H9 (cell line): Measurements from ENCODE around the gene TBL3. TPM values are rescaled to one million over a fixed set of nuclear protein-coding genes. Genes with fewer than 3 reads are reported as not detected.

Experiments
- DNase-seq: peaks from one replicate; pipeline ENCODE4 v3.0.0-alpha.2; 2017
- H2AFZ ChIP-seq: one replicate; pipeline ENCODE4 v1.6.1; 2013; ENCODE audit warnings: mild to moderate bottlenecking, low read length, control low read depth, moderate library complexity
- H2AK5ac ChIP-seq: 2 replicates; pipeline ENCODE4 v1.6.1; 2013; ENCODE audit warnings: low read length, control low read depth, mixed read lengths; ENCODE audit not compliant: insufficient read length
- H2BK120ac ChIP-seq: one replicate; pipeline ENCODE4 v1.6.1; 2013; ENCODE audit warnings: low read depth, mild to moderate bottlenecking, low read length, control low read depth, inconsistent platforms; ENCODE audit not compliant: poor library complexity, severe bottlenecking
- H2BK12ac ChIP-seq: 2 replicates; pipeline ENCODE4 v1.6.1; 2013; ENCODE audit warnings: low read length, control low read depth, mixed read lengths, low read depth; ENCODE audit not compliant: insufficient read length
- H2BK15ac ChIP-seq: 2 replicates; pipeline ENCODE4 v1.6.1; 2013; ENCODE audit warnings: low read depth, low read length, control low read depth
- H2BK20ac ChIP-seq: one replicate; pipeline ENCODE4 v1.6.1; 2013; ENCODE audit warnings: low read depth, mild to moderate bottlenecking, low read length, control low read depth, inconsistent platforms; ENCODE audit not compliant: poor library complexity, severe bottlenecking
- H2BK5ac ChIP-seq: 2 replicates; pipeline ENCODE4 v1.6.1; 2013; ENCODE audit warnings: low read length, control low read depth, mixed read lengths; ENCODE audit not compliant: insufficient read length
- H3K14ac ChIP-seq: 2 replicates; pipeline ENCODE4 v1.6.1; 2013; ENCODE audit warnings: low read length, control low read depth; ENCODE audit not compliant: insufficient read depth
- H3K18ac ChIP-seq: 2 replicates; pipeline ENCODE4 v1.6.1; 2013; ENCODE audit warnings: low read depth, mild to moderate bottlenecking, mixed read lengths, low read length, control low read depth; ENCODE audit not compliant: insufficient read length
- H3K23ac ChIP-seq: 2 replicates; pipeline ENCODE4 v1.6.1; 2013; ENCODE audit warnings: low read length, control low read depth, mixed read lengths, low read depth; ENCODE audit not compliant: insufficient read length
- H3K23me2 ChIP-seq: 2 replicates; pipeline ENCODE4 v1.6.1; 2013; ENCODE audit warnings: low read depth, mild to moderate bottlenecking, mixed read lengths, low read length, control low read depth; ENCODE audit not compliant: insufficient read length, poor library complexity, severe bottlenecking
- H3K27ac ChIP-seq: 2 replicates; pipeline ENCODE4 v1.5.1; 2013; ENCODE audit warnings: low read length, control low read depth, mixed read lengths, low read depth; ENCODE audit not compliant: insufficient read length
- H3K27me3 ChIP-seq: 2 replicates; pipeline ENCODE4 v1.6.1; 2013; ENCODE audit warnings: low read length, control low read depth, inconsistent platforms; ENCODE audit not compliant: insufficient read depth
- H3K4ac ChIP-seq: 2 replicates; pipeline ENCODE4 v1.6.1; 2013; ENCODE audit warnings: low read depth, mild to moderate bottlenecking, control low read depth, inconsistent platforms, low read length, moderate library complexity
- H3K4me1 ChIP-seq: 2 replicates; pipeline ENCODE4 v1.6.1; 2013; ENCODE audit warnings: low read length, control low read depth, inconsistent platforms; ENCODE audit not compliant: insufficient read depth
- H3K4me2 ChIP-seq: 2 replicates; pipeline ENCODE4 v1.6.1; 2013; ENCODE audit warnings: low read length, control low read depth, mixed read lengths; ENCODE audit not compliant: insufficient read length, insufficient read depth
- H3K56ac ChIP-seq: 2 replicates; pipeline ENCODE4 v1.6.1; 2013; ENCODE audit warnings: low read depth, mild to moderate bottlenecking, mixed read lengths, low read length, control low read depth; ENCODE audit not compliant: insufficient read length
- H3K79me1 ChIP-seq: 2 replicates; pipeline ENCODE4 v1.6.1; 2013; ENCODE audit warnings: low read depth, mild to moderate bottlenecking, moderate library complexity, low read length, control low read depth, inconsistent platforms; ENCODE audit not compliant: insufficient read depth, poor library complexity, severe bottlenecking
- H3K79me2 ChIP-seq: 2 replicates; pipeline ENCODE4 v1.6.1; 2013; ENCODE audit warnings: low read length, control low read depth, inconsistent platforms; ENCODE audit not compliant: insufficient read depth
- H3K9ac ChIP-seq: 2 replicates; pipeline ENCODE4 v1.6.1; 2013; ENCODE audit warnings: low read length, control low read depth, mixed read lengths; ENCODE audit not compliant: insufficient read length; ENCODE audit errors: extremely low read depth
- H3K9me3 ChIP-seq: one replicate; pipeline ENCODE4 v1.6.1; 2013; ENCODE audit warnings: low read depth, low read length, inconsistent platforms; ENCODE audit not compliant: control insufficient read depth
- H3T11ph ChIP-seq: one replicate; pipeline ENCODE4 v1.6.1; 2013; ENCODE audit warnings: mild to moderate bottlenecking, low read length, control low read depth, inconsistent platforms
- H4K20me1 ChIP-seq: one replicate; pipeline ENCODE4 v1.6.1; 2013; ENCODE audit not compliant: control insufficient read depth, insufficient read length, insufficient read depth
- H4K5ac ChIP-seq: 2 replicates; pipeline ENCODE4 v1.6.1; 2013; ENCODE audit warnings: low read depth, mild to moderate bottlenecking, mixed read lengths, low read length, control low read depth; ENCODE audit not compliant: insufficient read length
- H4K8ac ChIP-seq: replicated peaks from 2 replicates; pipeline ENCODE4 v1.6.1; 2013; ENCODE audit warnings: low read length, control low read depth, mixed read lengths, low read depth; ENCODE audit not compliant: insufficient read length
- H4K91ac ChIP-seq: 2 replicates; pipeline ENCODE4 v1.6.1; 2013; ENCODE audit warnings: low read depth, mild to moderate bottlenecking, moderate library complexity, mixed read lengths, low read length, control low read depth; ENCODE audit not compliant: insufficient read length
- H3K27ac Mint-ChIP-seq, 3 experiments: 2 replicates in 2 of 3; 3 replicates in 1 of 3; pipeline ENCODE4 v1.8.0; 2020 to 2021; ENCODE audit warnings: mixed read lengths in 3 of 3, mild to moderate bottlenecking in 1 of 3, moderate library complexity in 1 of 3
- H3K27me3 Mint-ChIP-seq: 2 replicates; pipeline ENCODE4 v1.8.0; 2021; ENCODE audit warnings: low read depth, mild to moderate bottlenecking, moderate library complexity, mixed read lengths
- H3K36me3 Mint-ChIP-seq, 3 experiments: 2 replicates in 2 of 3; 3 replicates in 1 of 3; pipeline ENCODE4 v1.8.0; 2020 to 2021; ENCODE audit warnings: low read depth in 3 of 3, mixed read lengths in 3 of 3; ENCODE audit not compliant: insufficient read depth in 1 of 3
- H3K4me1 Mint-ChIP-seq, 2 experiments: 2 replicates each; pipeline ENCODE4 v1.8.0; 2020; ENCODE audit warnings: mixed read lengths in 2 of 2
- H3K4me3 Mint-ChIP-seq, 2 experiments: 2 replicates in 1 of 2; 3 replicates in 1 of 2; pipeline ENCODE4 v1.8.0; 2020 to 2021; ENCODE audit warnings: mild to moderate bottlenecking in 2 of 2, mixed read lengths in 2 of 2, moderate library complexity in 1 of 2
- H3K9me3 Mint-ChIP-seq, 2 experiments: 2 replicates in 1 of 2; 3 replicates in 1 of 2; pipeline ENCODE4 v1.8.0; 2020; ENCODE audit warnings: mild to moderate bottlenecking in 2 of 2, mixed read lengths in 2 of 2, moderate library complexity in 1 of 2
- CTCF ChIP-seq: fragments of 200-600 bp; sonication (generic); conservative IDR thresholded peaks from 3 replicates; pipeline ENCODE4 v1.8.0; 2021; ENCODE audit warnings: antibody characterized with exemption, mild to moderate bottlenecking
- WGBS: extraction: QIAGEN DNeasy Blood & Tissue Kit; methylation state at CpG from one replicate; pipeline ENCODE4 v1.1.7; 2013; ENCODE audit warnings: missing lambda C conversion rate, low lambda C conversion rate, mixed read lengths; ENCODE audit not compliant: insufficient read length; ENCODE audit errors: extremely low coverage; 5-methylcytosine and 5-hydroxymethylcytosine counted together
- total RNA-seq: library from RNA; stranded (reverse); gene quantifications from 2 replicates; pipeline ENCODE4 v1.2.1, GENCODE V29; 2021

The TBL3 gene
- total RNA-seq, 1 experiment from 2014 or later, result 54.0 TPM

GRCh38 chr16:1922357-1922756 is 49.5 kb upstream of the TBL3 start:
- H4K8ac ChIP-seq, result no peak overlapping the region
- TF ChIP-seq CTCF, result no peak
- no peak overlapping the region for H3K18ac ChIP-seq
- H3K79me1 ChIP-seq, result no peaks in the 10 kb centered on the region
- no peak overlapping the region for H3K56ac ChIP-seq
- no peaks in the 10 kb centered on the region for H4K20me1 ChIP-seq
- no peak overlapping the region for H3T11ph ChIP-seq
- no peak overlapping the region for H2BK15ac ChIP-seq
- no peak overlapping the region for H3K23ac ChIP-seq
- no peak overlapping the region for H4K91ac ChIP-seq
- H3K9ac ChIP-seq, result no peak overlapping the region
- Mint-ChIP-seq H3K36me3 (peaks cover 0 to 2% (median 0%) of the 10 kb centered on the region in 3 experiments; a peak in 1 of 7 replicates), H3K27ac (no peak overlapping the region; a peak in 1 of 7 replicates), H3K9me3 (peaks cover 2% of the 10 kb centered on the region in 2 experiments; a peak in 3 of 5 replicates), H3K4me1 (peaks cover 11 to 42% of the 10 kb centered on the region in 2 experiments), H3K27me3 (peaks cover 77% of the 10 kb centered on the region), H3K4me3 (no peak overlapping the region; a peak in 1 of 5 replicates)
- no peak overlapping the region for H3K14ac ChIP-seq
- no peak overlapping the region for H2BK5ac ChIP-seq
- H3K27ac ChIP-seq, result no peak overlapping the region
- no peak overlapping the region for H3K4me2 ChIP-seq
- H3K23me2 ChIP-seq, result peaks cover 4% of the 10 kb centered on the region
- H3K4me1 ChIP-seq, result no peaks in the 10 kb centered on the region; the same call in 1 of the 2 replicates
- no CpG with 5 or more reads among the region's 8 CpGs for WGBS
- H2BK12ac ChIP-seq, result no peak overlapping the region
- no peak overlapping the region for H4K5ac ChIP-seq
- H2BK120ac ChIP-seq, result no peak overlapping the region
- no peaks in the 10 kb centered on the region for H3K9me3 ChIP-seq
- DNase-seq, result no peak
- H2AFZ ChIP-seq, result no peak overlapping the region
- no peaks in the 10 kb centered on the region for H3K79me2 ChIP-seq
- H2AK5ac ChIP-seq, result no peak overlapping the region
- H2BK20ac ChIP-seq, result no peak overlapping the region
- no peak overlapping the region for H3K4ac ChIP-seq
- H3K27me3 ChIP-seq, result peaks cover 29% of the 10 kb centered on the region
